ENCODE results near the gene UPK3A. TPM values are rescaled to one million over a fixed set of nuclear protein-coding genes. Genes with fewer than 3 reads are reported as not detected.
"Not testable (repeated sequence)": the region's sequence is repeated elsewhere in the genome, so short reads cannot be mapped to it uniquely, and the experiment has no call there.

The UPK3A gene
- total RNA-seq, 1 donor from 2014 or later = not detected

DNA sequence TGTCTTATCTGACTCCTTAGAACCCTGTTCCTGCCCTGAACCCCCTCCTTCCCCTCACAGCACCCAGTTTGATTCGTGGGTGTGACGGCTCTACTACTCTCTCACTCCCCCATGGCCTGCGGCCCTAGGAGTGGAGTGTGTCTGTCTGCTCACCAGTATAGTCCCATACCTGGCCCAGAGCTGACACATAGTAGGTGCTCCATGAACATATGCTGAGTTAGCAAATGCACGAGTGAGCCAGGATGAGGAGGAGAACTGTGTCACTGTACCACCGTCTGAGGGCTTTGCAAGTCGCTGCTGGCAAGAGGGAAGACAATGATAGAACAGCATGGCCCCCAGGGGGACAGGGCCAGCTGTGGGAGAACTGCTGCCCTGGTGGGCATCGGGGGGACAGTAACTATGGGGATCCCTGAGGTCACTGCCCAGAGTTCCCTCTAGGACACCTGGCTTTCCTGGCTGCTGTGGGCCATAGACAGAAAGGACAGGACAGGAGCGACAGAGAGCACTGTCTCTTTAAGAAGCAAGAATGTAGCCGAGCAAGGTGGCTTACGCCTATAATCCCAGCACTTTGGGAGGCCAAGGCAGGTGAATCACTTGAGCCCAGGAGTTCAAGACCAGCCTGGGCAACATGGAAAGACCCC, 24.9 kb upstream of the UPK3A start:
- Histone ChIP-seq H3K9me3 (no peaks in the 10 kb centered on the region), H3K27ac (no peak overlapping the region), H3K4me1 (peaks cover 12% of the 10 kb centered on the region), H3K36me3 (no peaks in the 10 kb centered on the region), H3K27me3 (no peaks in the 10 kb centered on the region), H3K4me3 (no peak overlapping the region)
- no peak for DNase-seq (ENCODE audit: extremely low spot score in 2 of 2)
- TF ChIP-seq, protein P1, sequence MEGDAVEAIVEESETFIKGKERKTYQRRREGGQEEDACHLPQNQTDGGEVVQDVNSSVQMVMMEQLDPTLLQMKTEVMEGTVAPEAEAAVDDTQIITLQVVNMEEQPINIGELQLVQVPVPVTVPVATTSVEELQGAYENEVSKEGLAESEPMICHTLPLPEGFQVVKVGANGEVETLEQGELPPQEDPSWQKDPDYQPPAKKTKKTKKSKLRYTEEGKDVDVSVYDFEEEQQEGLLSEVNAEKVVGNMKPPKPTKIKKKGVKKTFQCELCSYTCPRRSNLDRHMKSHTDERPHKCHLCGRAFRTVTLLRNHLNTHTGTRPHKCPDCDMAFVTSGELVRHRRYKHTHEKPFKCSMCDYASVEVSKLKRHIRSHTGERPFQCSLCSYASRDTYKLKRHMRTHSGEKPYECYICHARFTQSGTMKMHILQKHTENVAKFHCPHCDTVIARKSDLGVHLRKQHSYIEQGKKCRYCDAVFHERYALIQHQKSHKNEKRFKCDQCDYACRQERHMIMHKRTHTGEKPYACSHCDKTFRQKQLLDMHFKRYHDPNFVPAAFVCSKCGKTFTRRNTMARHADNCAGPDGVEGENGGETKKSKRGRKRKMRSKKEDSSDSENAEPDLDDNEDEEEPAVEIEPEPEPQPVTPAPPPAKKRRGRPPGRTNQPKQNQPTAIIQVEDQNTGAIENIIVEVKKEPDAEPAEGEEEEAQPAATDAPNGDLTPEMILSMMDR (IDR thresholded peaks at IDR 0.05) = no peak
- no peak for TF ChIP-seq POLR2A (IDR thresholded peaks at IDR 0.05)
- intact Hi-C loops (cut with DNase I) = no loop called here

GRCh38 chr22:45260395-45260759, 24.4 kb upstream of the UPK3A start:
- intact Hi-C loops (cut with DNase I); H3K36me3 ChIP-seq; H3K9me3 ChIP-seq: not testable (repeated sequence)

DNA sequence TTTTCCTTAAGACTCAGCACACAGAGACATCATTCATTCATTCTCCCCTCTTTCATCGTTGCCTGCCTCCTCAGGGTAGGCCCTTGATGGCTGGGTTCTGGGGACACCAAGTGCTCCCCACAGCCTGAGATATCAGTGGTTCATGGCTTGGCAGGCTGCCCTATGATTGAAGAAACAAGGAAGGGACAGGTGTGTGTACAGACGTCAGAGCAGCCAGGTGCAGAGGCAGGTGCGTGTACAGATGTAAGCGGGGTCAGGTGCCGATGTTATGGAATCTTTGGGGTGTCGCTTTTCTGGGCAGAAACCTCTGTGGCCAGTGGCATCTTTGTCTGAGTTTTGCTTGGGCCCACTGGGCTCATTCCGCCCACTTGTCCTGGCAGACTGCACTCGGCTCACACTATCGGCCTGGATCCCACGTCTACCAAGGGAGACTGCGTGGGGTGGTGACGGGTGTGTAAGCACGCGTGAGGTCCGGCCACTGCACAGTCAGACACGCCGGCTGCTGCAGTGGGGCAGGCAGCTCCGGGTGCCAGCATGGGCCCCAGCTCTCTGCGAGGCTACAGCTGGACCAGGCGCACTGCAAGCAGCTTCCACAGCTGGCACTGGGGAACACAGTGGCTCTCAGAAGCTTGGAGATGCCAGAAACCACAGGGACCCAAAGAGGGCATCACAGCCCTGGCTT, 23.2 kb upstream of the UPK3A start:
- H3K4me3 ChIP-seq = no peak overlapping the region
- TF ChIP-seq, protein P1 (IDR thresholded peaks at IDR 0.05) = no peak
- intact Hi-C loops (cut with DNase I) = no loop called here
- no peak overlapping the region for H3K27ac ChIP-seq
- no peak for DNase-seq (ENCODE audit: extremely low spot score in 2 of 2)
- H3K9me3 ChIP-seq = no peaks in the 10 kb centered on the region
- H3K27me3 ChIP-seq = no peaks in the 10 kb centered on the region
- H3K4me1 ChIP-seq = peaks cover 12% of the 10 kb centered on the region
- no peaks in the 10 kb centered on the region for H3K36me3 ChIP-seq

More at GRCh38 chr22:45260395-45260759, 24.4 kb upstream of the UPK3A start:
- peaks cover 12% of the 10 kb centered on the region for H3K4me1 ChIP-seq
- not testable (repeated sequence) for H3K27ac ChIP-seq; DNase-seq (ENCODE audit: extremely low spot score in 2 of 2); H3K27me3 ChIP-seq; H3K4me3 ChIP-seq

DNA sequence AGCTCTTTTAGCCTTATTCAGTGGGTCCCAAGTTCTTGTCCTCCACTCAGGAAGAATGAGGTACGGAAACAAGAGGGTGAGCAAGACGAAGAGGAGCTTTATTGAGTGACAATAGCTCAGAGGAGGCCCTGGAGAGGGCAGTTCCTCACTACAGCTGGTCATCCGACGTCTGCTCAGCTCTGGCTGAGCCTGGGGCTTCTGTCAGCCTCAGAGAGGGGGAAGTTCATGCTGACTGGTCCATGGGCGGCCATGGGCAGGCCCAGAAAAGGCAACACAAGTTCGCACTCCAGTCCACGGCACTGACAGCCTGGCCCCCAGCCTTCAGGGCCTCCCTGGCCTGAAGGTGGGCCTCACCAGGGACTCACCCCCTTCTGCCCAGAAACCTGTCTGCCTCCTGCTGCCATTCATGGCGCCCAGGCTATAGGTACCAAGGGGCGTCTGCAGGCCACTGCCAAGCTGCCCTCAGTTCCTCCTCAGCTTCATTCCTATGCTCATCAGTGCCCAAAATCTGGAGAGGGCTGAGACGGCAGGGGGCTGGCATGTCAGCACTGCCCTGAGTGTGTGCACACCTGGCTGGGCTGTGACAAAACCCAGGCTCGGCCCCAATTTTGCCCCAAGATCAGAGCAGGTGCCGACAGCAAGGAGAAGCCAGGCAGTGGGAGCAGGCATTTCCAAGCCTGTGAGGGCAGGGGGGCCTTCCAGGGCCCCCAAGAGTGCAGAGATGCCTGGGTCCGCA, 22.4 kb upstream of the UPK3A start:
- TF ChIP-seq POLR2A (IDR thresholded peaks at IDR 0.05) = no peak
- no peak for TF ChIP-seq POLR2AphosphoS5 (IDR thresholded peaks at IDR 0.05; ENCODE audit: insufficient read depth in 1 of 2, low read depth in 1 of 2)
- TF ChIP-seq, protein P1 (IDR thresholded peaks at IDR 0.05) = no peak
- H3K4me1 ChIP-seq = peaks cover 12% of the 10 kb centered on the region
- no peaks in the 10 kb centered on the region for H3K27me3 ChIP-seq
- intact Hi-C loops (cut with DNase I) = no loop called here
- no peak overlapping the region for H3K27ac ChIP-seq
- no peak for DNase-seq (ENCODE audit: extremely low spot score in 2 of 2)
- H3K4me3 ChIP-seq = no peak overlapping the region
- no peaks in the 10 kb centered on the region for H3K36me3 ChIP-seq
- H3K9me3 ChIP-seq = no peaks in the 10 kb centered on the region

- no peaks in the 10 kb centered on the region for H3K36me3 ChIP-seq
- H3K27ac ChIP-seq = no peak overlapping the region
- no peaks in the 10 kb centered on the region for H3K9me3 ChIP-seq
- intact Hi-C loops (cut with DNase I) = no loop called here
- DNase-seq (ENCODE audit: extremely low spot score in 2 of 2) = no peak
- no peak overlapping the region for H3K4me3 ChIP-seq
- TF ChIP-seq, protein P1 (IDR thresholded peaks at IDR 0.05) = no peak
- no peak for TF ChIP-seq POLR2AphosphoS5 (IDR thresholded peaks at IDR 0.05; ENCODE audit: insufficient read depth in 1 of 2, low read depth in 1 of 2)
- TF ChIP-seq POLR2A (IDR thresholded peaks at IDR 0.05) = no peak
- peaks cover 15% of the 10 kb centered on the region for H3K4me1 ChIP-seq
- no peaks in the 10 kb centered on the region for H3K27me3 ChIP-seq
Measured at GRCh38 chr22:45262931-45263462, 21.8 kb upstream of the UPK3A start.
